GM18519 (cell line): ENCODE data around the gene EFHC1.
A peak's percentile ranks its signal among the peaks of the same experiment; 100 is the strongest.

Experiments
- ATAC-seq: cut with Tn5 transposase; IDR thresholded peaks from one replicate; pipeline ENCODE4 v1.9.1; 2021; ENCODE audit warnings: mild to moderate bottlenecking, moderate library complexity; ENCODE audit not compliant: unreplicated experiment, low FRiP score

EFHC1 gene

DNA sequence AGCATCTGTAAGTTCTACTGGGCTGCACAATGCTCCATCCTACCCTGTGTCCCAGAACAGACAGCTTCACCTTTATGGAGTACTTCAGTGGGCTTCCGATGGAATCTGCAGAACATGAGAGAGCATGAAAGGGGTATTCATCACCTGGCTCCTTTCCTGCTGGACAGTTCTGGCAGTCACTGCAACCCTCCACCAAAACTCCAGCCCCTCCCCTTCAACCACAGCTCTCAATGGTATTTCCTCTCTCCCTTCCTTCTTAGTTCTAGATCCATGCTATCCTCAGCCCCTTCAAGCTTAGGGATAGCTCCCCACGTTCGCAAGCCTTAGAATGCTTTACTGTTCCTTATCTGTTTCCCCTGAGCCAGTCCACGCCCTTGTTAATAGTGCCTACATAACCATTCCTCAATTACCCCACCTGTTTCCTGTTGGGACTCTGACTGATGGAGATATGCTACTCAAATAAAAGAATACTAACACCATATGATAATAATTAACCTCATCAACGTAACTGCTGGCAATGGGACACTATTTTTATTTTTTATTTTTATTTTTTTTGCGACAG is 130.0 kb downstream of the EFHC1 start:
- no peak for ATAC-seq

GRCh38 chr6:52550870-52551269 is 130.7 kb downstream of the EFHC1 start:
- no peak for ATAC-seq

DNA sequence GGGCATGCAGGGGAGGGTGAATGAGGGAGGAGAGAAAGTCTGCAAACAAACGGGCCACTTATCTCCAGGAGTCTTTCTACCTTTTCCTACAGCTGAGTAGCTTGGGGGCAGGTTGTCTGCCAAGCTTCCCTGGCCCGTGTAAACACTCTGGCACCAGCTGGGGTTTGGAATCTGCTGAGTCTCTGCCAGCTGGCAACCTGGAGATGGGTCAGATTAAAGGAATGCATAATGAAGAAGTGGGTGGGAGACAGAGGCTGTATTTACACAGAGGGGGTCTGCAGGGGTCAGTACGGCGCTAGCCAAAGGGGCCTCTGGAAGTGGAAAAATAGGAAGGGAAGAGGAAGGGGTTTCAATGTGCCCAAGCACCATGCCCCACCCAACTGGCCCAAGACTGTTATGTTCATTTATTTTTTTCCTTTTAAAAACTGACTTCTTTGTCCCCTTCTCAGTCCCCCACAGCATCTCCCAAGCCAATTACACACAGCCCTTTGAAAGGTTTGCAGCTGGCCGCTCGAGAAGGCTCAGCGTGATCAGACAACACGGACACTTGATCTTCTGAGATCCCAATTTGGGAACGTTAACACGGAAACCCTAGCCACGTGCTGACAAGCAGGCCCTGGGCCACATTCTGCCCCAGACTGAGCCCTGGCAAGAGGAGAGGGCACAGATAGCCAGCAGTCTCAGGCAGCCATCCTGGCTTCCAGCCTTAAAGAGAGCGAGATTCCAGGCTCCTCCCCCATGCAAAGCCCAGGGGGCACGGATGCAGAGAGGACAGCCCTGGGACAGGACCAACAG is 131.5 kb downstream of the EFHC1 start:
- no peak for ATAC-seq

DNA sequence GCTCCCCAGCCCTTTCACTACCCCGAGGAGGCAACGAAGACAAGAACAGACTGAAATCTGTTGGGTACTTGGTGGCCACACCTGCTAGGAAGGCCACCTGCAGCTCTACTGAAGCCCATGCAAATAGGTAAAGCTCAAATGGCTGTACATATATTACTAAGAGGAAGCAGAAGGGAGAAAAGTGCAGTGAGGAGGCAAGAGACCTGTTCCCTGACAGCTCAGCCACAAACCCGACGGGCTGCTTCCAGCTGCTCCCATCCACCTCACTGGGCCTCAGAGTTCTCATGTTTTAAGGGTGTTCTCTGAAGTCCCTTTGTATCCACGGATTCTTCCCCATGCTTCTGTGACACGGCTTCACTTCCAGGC is 132.1 kb downstream of the EFHC1 start:
- ATAC-seq, result peak; percentile 90

DNA sequence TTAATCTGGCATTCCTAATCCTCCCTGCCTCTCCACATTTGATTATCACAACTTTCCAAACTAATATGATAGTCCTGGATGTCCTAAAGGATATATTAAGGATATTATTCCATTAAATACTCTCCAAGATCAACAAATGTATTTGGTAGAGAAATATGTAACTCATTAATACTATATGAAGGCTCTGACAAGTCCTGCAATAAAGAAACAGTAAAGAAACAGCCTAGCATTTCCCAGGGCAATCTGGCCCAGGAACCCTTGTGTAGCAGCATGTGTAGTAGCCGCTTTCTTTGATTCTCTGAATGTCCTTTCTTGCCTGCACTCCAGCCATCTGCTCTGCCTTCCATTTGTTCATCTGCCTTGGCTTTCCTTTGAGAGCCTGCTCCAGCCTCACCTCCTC is 133.0 kb downstream of the EFHC1 start:
- no peak for ATAC-seq

DNA sequence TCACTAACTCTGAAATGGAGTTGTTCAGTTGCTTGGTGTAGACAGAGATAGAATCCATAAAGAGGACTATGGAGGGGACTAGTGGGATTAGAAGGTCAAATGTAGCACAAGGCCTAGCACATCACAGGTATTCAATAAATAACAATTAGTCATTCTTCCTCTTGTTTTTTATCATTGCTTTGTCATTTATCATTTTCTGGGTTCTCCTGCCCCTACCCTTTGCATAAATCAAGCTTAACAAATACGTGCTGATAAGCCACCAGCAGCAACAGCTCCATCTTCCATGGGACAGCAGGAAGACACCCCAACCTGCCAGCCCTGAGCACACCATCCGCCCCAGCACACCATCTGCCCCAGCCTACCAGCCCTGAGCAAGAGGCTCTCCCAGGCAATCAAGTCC is 133.6 kb downstream of the EFHC1 start:
- ATAC-seq, result no peak

DNA sequence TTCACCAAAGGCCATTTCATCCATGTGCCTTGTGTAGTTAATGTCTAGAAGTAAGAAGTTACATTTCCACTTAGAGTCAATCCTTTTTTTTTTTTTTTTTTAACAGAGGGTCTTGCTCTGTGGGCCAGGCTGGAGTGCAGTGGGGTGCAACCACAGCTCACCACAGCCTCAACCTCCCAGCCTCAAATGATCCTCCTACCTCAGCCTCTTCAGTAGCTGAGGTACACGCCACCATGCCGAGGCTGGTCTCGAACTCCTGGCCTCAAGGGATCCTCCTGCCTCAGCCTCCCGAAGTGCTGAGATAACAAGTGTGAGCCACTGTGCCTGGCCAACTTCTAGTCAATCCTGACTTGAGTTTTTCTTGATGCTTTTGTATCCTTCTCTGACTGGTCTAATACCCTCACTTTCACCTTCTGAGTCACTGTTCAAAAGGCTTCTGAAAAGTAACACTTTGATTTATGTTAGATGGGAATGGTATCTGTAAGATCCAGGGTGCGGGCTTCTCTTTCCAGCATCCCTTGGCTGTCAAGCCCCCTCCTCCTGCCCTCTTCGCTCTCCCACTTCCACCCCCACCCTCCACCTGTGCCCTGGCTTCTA is 134.6 kb downstream of the EFHC1 start:
- no peak for ATAC-seq

GRCh38 chr6:52555518-52556233 is 135.5 kb downstream of the EFHC1 start:
- ATAC-seq, result no peak

DNA sequence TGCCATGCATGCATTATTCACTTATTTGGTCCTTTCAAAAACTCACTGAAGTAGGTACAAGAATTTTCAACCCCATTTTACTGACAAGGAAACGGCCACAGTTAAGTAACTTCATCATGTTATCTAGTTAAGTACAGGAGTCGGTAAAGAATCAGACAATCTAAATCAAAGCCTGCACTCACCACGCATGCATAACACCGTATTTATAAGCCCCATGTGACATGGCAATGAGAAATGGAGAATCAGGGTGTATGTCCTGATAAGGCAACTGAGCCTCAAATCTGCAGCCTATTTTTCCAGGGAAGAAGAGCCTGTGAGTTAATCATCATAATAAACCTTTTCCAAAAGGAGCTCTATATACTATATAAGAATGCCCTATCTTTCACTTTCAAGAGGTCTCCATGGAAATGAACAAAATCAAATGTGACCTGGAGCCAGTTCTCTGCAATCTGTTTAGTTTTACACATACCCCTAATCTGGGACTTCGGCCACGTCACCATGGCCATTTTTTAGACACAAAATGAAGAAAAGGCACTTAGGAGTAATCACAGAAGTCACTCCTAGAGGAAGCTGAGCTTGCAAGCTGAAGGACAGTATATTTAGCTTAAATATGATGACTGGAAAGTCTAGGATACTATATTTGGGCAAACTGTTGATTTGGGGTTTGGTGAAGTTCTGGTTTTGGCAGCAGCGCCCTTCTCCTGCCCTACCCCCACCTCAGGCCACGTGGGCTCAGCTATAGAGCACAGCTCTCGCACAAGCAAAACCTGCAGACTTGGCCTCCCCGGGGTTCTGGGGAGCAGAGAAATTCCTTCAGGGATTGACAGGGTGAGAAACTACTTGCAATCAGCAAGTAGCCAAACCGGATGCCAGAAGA is 137.5 kb downstream of the EFHC1 start:
- no peak for ATAC-seq

GRCh38 chr6:52558266-52559000 is 138.3 kb downstream of the EFHC1 start:
- ATAC-seq, result no peak

DNA sequence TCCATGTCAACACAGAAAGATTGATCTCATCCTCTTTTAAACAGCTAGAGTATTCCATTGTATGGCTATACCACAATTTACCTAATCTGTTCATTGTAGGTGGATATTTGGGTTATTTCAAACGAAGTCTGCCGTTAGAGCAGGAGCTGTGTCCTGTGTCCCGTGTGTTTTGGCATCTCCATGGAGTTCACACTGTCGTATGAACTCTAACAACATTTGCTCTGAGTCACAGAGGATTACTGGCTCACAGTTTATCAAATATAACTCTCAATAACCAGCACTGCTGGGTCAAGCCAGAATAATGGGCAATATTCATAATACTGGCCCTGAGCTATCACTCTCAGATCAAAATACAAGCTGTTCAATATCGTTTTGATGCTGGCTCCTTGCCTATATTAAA is 140.3 kb downstream of the EFHC1 start:
- ATAC-seq, result no peak

DNA sequence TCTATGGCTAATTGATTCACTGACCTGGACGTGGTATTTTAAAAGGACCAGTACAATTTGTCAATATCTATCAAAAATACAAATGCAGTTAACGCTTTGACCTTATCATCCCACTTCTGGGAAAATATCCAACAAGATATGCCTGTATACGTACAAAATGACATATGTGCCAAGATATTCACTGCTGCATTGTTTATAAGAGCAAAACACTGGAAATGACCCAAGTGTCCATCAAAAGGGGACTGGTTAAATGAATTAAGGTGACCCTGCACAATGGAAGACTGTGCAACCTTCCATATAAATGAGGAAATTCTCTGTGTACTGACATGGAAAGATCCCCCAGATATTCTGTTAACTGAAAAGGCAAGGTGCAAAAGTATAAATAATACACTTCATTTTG is 142.8 kb downstream of the EFHC1 start:
- no peak for ATAC-seq

DNA sequence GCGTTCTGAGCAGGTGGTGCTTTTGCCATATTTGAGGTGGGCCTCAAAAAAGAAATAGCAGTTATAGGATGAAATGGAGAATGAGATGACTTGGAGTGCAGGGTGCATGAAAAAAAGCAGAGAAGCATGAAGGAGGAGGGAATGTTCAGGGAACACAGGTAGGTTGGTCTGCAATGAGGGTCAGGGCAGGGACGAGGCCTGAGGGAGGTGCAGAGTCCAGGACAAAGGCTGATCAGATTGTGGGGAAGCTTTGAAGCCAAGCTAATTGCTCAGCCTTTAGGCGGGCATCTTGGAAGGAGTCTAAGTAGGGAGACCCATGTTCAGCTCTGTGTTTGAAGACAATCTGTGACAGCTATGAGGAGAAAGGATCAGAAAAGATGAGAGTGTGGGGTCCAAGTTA is 144.7 kb downstream of the EFHC1 start:
- ATAC-seq, result no peak

DNA sequence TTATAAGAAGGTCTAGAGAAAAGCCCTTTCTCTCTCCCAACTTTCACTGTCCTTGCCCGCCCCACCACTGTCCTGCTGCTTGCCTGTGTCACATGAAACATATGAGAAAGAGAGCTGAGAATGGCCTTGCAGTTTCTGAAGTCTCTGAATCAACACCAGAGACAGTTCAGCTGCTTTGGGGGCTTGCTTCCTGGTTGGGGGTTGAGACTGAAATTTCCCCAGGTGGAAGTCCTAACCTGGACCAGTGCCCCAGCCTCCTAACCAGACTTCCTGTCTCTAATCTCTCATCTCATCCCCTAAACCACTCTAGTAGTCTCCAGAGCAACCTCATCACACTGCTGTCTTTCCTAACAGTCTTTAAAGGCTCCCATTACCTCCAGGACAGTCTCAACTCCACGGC is 146.1 kb downstream of the EFHC1 start:
- ATAC-seq, result peak; percentile 58

- no peak for ATAC-seq
Observed at GRCh38 chr6:52566853-52567279, 146.7 kb downstream of the EFHC1 start.

DNA sequence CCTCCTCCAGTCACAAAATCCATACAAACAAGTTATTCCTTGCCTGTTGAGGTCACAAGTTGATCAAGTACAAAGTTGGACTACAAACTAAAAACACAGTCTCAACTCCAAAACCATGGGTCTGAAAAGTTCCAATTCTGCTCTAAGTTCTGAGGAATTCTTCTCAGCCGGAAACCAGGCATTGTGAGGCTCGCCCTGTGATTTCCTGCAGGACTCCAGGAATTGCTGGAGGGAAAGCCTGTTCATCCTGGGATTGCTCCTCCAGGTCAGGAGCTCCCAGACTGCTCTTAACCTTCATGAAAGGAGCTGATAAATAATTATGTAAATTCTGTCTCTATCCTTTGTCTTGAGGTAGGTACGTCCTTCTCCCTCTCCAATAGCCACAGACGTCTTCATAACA is 148.2 kb downstream of the EFHC1 start:
- no peak for ATAC-seq

DNA sequence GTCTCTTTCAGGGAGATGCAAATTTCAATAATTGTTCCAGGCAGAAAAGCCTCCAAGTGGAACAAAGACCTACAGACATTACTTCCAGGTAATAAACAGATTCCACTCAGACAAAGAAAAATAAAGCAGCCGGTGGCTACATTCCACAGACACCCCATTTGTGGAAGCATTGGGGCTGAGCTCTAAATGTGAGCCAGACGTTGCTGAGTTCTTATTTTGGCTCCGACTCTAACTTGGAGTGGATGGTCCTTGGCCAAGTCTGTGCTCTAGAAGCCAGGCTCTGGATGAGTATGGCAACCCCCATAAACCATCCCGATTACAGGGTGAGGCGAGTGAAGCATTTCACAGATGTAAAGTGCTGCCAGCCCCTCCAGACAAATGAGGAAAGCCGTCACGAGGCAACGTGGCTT is 150.2 kb downstream of the EFHC1 start:
- ATAC-seq, result no peak

- ATAC-seq, result no peak
Observed at GRCh38 chr6:52571099-52571755, 151.1 kb downstream of the EFHC1 start.

- no peak for ATAC-seq
Observed at GRCh38 chr6:52572536-52572935, 152.4 kb downstream of the EFHC1 start.
